NCI-H2227 treated with DMSO at 0.1 percent for 48 hours (cell line): ENCODE results near the gene LHFPL3.
"Not testable (repeated sequence)": the region's sequence is repeated elsewhere in the genome, so short reads cannot be mapped to it uniquely, and the experiment has no call there.

Experiments
- DNase-seq: peaks from one replicate; lab custom pipeline; 2025; lab: John Stamatoyannopoulos, UW

Gene LHFPL3

DNA sequence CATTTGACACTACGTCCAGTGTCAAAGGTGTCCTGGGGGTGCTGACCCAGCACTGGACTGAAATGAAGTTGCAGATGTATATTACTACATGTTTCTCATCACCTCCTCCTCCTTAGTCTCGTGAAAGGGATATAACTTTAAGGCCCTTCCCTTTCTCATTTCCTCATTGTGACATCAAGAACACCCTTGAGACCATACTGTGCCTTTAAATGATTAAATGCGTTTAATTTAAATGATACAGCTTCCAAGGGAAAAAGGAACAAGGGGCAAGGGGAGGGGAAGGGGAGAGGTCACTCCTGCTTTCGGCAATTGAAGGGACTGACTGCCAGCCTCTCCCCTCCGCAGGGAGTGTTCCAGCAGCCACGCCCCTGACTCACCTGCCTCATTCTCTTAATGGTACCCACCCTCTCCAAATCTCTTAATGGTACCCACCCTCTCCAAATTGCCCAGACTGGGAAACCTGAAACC, 605.2 kb downstream of the LHFPL3 start:
- peak; percentile 12 for DNase-seq

DNA sequence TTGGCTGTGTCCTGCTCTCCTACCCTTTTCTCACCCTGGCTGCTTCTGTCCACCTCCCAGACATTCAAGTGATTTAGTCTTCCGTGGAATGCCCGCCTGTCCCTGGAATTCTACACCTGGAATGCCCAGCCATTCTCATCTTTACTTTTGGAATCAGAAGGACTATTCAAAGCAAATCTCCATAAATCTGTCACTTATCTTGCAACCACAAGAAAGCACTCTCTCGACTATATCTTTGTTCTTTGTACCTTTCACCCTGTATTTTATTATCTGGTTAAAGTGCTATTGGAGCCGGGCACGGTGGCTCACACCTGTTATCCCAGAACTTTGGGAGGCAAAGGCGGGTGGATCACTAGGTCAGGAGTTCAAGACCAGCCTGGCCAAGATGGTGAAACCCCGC, 606.3 kb downstream of the LHFPL3 start:
- DNase-seq: no peak

- no peak for DNase-seq
Measured at GRCh38 chr7:104935276-104935675, 606.9 kb downstream of the LHFPL3 start.

DNA sequence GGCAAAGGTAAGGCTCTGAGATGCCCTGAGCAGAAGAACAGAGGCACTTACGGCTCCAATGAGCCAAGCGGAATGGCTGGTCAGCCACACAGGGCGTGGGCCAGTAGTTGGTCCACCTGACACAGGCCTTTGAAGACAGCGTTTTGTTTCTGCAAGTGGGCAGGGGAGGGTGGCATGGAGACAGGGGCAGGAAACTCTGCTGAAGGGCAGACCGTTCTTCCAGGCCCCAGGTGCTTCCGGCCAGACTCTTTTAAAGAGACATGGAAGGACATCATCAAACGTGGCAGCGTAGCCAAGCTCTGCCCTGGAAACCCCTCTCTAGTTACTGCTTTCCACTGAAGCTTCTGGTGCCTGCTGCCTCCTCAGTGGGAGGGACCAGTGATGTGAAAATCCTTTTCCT, 608.1 kb downstream of the LHFPL3 start:
- DNase-seq: no peak

- not testable (repeated sequence) for DNase-seq
Measured at GRCh38 chr7:104937489-104937888, 609.1 kb downstream of the LHFPL3 start.

GRCh38 chr7:104938741-104939390, 610.5 kb downstream of the LHFPL3 start:
- no peak for DNase-seq

- DNase-seq: no peak
Measured at GRCh38 chr7:104940023-104940710, 611.8 kb downstream of the LHFPL3 start.

DNA sequence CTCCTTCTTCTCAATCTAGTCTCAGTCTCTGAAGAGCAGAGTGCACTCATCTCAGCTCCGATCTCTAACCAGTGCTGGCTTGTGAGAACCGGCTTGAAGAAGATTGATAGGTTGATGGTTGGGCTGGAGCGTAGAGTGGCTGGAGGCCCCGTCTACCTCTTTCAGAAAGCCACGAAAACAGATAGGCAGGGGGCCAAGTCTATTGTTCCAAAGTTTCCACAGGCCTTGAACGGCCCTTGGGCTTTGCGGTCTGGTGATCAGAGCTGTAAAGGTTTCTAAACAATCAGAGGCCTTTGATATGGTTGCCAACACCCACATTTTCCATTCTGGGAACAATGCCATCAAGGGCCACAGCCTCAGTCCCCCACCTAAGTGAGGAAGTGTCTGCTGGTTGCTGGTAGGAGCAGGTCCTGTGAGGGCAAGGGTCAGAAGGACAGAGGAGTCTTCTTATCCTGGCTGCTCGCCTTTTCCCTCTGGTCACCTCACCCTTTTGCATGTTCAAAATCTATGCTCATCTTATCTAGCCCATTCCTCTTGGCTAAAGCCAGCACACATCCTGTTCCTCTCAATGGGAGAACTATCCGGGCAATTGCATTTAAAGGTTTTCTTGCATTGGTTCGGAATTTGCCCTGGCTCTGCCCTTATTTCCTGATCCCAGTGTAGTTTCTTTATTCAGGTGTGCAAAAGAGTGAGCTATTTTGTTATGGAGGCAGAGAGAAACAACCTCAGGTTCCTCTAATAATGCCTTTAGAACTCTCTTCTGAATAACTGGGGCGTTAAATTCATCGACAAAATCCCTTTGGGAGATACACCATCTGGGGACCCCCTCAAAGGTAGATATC, 615.3 kb downstream of the LHFPL3 start:
- no peak for DNase-seq

DNA sequence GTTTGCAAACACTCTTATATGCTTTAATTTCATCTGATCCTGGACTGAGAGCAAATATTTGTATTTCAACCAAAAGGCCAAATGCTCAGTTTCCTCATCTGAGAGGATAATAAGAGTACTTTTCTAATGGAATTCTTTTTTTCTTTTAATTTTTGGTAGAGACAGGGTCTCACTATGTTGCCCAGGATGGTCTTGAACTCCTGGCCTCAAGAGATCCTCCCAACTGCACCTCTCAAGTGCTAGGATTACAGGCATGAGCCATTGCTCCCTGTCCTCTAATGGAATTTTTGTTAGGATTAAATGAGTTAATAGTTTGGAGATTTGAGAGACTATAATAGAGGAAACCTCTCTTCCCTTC, 617.2 kb downstream of the LHFPL3 start:
- no peak for DNase-seq

- DNase-seq: no peak
Measured at GRCh38 chr7:104946338-104946737, 617.9 kb downstream of the LHFPL3 start.

GRCh38 chr7:104950006-104950405, 621.6 kb downstream of the LHFPL3 start:
- no peak for DNase-seq

DNA sequence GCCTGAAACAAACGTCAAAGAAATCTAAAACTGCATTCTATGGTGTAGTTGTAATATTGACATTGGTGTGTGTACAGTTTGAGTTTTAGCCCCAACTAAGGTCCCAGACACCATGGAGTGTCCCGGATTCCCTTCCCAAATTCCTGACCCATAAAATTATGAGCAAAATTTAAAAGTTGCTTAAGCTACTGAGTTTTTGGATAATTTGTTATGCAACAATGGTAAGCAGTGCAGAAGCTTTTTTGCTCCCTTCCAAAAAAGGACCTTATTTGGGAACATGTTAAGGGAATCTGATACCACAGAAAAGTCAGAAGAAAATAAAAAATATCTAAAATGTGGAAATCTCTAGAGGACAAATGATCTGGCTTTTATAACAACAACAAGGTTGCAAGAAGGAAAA, 622.4 kb downstream of the LHFPL3 start:
- DNase-seq: no peak

- DNase-seq: no peak
Measured at GRCh38 chr7:104951546-104951945, 623.1 kb downstream of the LHFPL3 start.

- DNase-seq: no peak
Measured at GRCh38 chr7:104955276-104955675, 626.9 kb downstream of the LHFPL3 start.
